ENCODE data around the gene BRD4. TPM values are rescaled to one million over a fixed set of nuclear protein-coding genes. Genes with fewer than 3 reads are reported as not detected.

BRD4 gene
- total RNA-seq, 1 donor = 26.3 TPM

- DNase-seq (ENCODE audit: low read depth) = no peak
- no peak for TF ChIP-seq CTCF (IDR thresholded peaks at IDR 0.05; ENCODE audit: insufficient read depth, low read depth, low read length)
- no peak overlapping the region for H3K4me3 ChIP-seq (ENCODE audit: low read depth, low read length)
Measured at GRCh38 chr19:15307169-15307568, 25.2 kb downstream of the BRD4 start.

- no peak for TF ChIP-seq CTCF (IDR thresholded peaks at IDR 0.05; ENCODE audit: insufficient read depth, low read depth, low read length)
- H3K4me3 ChIP-seq (ENCODE audit: low read depth, low read length) = no peak overlapping the region
- no peak for DNase-seq (ENCODE audit: low read depth)
Measured at GRCh38 chr19:15305582-15306334, 26.6 kb downstream of the BRD4 start.

- no peak overlapping the region for H3K4me3 ChIP-seq (ENCODE audit: low read depth, low read length)
- peak; percentile 45 for DNase-seq (ENCODE audit: low read depth)
- TF ChIP-seq CTCF (IDR thresholded peaks at IDR 0.05; ENCODE audit: insufficient read depth, low read depth, low read length) = no peak
Measured at GRCh38 chr19:15304140-15304705, 28.1 kb downstream of the BRD4 start.

- peak; percentile 83 for DNase-seq (ENCODE audit: low read depth)
- no peak for TF ChIP-seq CTCF (IDR thresholded peaks at IDR 0.05; ENCODE audit: insufficient read depth, low read depth, low read length)
Measured at GRCh38 chr19:15303105-15303780, 29.1 kb downstream of the BRD4 start.

GRCh38 chr19:15300533-15301197, 31.7 kb downstream of the BRD4 start:
- no peak overlapping the region for H3K4me3 ChIP-seq (ENCODE audit: low read depth, low read length)
- no peak for TF ChIP-seq CTCF (IDR thresholded peaks at IDR 0.05; ENCODE audit: insufficient read depth, low read depth, low read length)
- DNase-seq (ENCODE audit: low read depth) = peak; percentile 97

More at GRCh38 chr19:15303105-15303780, 29.1 kb downstream of the BRD4 start:
- no peak overlapping the region for H3K4me3 ChIP-seq (ENCODE audit: low read depth, low read length)

- H3K4me3 ChIP-seq (ENCODE audit: low read depth, low read length) = no peak overlapping the region
- peak; percentile 88 for DNase-seq (ENCODE audit: low read depth)
- TF ChIP-seq CTCF (IDR thresholded peaks at IDR 0.05; ENCODE audit: insufficient read depth, low read depth, low read length) = no peak
Measured at GRCh38 chr19:15299568-15300409, 32.5 kb downstream of the BRD4 start.

Data from fibroblast of villous mesenchyme (primary cell).